Fibroblast of lung (primary cell): ENCODE data around the gene PPP1R16B.

Source experiments
- CTCF ChIP-seq, 2 donors: IDR thresholded peaks in 1 of 2; conservative IDR thresholded peaks in 1 of 2; 1 replicate in 1 of 2; 2 replicates in 1 of 2; pipeline ENCODE4 v1.5.1; 2011 to 2012; ENCODE audit warnings: low read length in 2 of 2, control low read depth in 1 of 2, inconsistent platforms in 1 of 2, low read depth in 1 of 2, mild to moderate bottlenecking in 1 of 2
- EZH2 ChIP-seq: IDR thresholded peaks from 2 replicates; pipeline ENCODE4 v1.5.1; 2012; ENCODE audit warnings: low read length, control low read depth, mild to moderate bottlenecking; ENCODE audit errors: missing control alignments

GRCh38 chr20:38937978-38938473 is 132.5 kb downstream of the PPP1R16B start:
- TF ChIP-seq CTCF (conservative IDR thresholded peaks at IDR 0.05 in 1 of 2, IDR thresholded peaks at IDR 0.05 in 1 of 2; ENCODE audit: low read depth in 1 of 2, low read length in 2 of 2) (no peak), EZH2 (no peak)
